ENCODE results near the gene MRPL44.
"Not testable (repeated sequence)": the region's sequence is repeated elsewhere in the genome, so short reads cannot be mapped to it uniquely, and the experiment has no call there.

Gene MRPL44

GRCh38 chr2:223937535-223937934 lies 19.7 kb upstream of the MRPL44 start:
- TF ChIP-seq, protein P1, sequence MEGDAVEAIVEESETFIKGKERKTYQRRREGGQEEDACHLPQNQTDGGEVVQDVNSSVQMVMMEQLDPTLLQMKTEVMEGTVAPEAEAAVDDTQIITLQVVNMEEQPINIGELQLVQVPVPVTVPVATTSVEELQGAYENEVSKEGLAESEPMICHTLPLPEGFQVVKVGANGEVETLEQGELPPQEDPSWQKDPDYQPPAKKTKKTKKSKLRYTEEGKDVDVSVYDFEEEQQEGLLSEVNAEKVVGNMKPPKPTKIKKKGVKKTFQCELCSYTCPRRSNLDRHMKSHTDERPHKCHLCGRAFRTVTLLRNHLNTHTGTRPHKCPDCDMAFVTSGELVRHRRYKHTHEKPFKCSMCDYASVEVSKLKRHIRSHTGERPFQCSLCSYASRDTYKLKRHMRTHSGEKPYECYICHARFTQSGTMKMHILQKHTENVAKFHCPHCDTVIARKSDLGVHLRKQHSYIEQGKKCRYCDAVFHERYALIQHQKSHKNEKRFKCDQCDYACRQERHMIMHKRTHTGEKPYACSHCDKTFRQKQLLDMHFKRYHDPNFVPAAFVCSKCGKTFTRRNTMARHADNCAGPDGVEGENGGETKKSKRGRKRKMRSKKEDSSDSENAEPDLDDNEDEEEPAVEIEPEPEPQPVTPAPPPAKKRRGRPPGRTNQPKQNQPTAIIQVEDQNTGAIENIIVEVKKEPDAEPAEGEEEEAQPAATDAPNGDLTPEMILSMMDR (IDR thresholded peaks at IDR 0.05): no peak
- TF ChIP-seq ZFX (IDR thresholded peaks at IDR 0.05; ENCODE audit: borderline replicate concordance): no peak
- H3K27ac ChIP-seq: no peak overlapping the region

DNA sequence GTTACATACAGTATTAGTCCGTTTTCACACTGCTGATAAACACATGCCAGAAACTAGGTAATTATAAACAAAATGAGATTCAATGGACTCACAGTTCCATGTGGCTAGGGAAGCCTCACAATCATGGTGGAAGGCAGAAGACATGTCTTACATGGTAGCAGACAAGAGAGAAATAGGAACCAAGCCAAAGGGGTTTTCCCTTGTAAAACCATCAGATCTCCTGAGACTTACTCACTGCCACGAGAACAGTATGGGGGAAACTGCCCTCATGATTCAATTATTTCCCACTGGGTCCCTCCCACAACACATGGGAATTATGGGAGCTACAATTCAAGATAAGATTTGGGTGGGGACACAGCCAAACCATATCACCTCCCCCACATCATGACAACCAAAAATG lies 17.8 kb upstream of the MRPL44 start:
- H3K27ac ChIP-seq: not testable (repeated sequence)

DNA sequence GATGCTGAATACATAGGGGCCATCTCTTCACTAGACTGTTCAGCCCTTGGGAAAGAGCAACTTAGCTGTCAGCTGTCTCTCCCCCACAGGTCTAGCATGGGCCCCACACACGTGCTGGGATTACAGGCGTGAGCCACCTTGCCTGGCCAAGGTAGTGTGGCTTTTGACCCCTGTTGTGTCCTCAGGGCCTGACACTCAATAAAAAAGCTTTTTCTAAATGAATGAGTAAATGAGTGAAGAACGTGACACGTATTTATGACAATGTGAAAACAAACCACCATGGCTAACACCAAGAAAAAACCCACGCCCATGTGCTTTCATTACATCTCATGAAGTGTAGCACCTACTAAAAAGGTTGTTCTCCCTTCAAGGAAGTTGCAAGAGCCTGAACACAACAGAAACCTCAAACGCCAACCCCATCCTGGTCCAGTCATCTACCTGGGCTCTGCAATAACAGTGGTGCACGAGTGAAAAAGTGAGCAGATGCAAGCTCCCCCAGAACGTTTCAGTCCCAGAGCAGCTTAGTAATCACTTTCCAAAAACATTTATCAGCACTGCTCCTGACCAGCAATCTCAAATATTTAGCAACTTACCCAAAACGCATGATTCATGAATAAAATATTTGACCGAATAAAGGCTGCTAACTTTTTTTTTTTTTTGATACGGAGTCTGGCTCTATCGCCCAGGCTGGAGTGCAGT lies 15.5 kb upstream of the MRPL44 start:
- TF ChIP-seq, protein P1 (IDR thresholded peaks at IDR 0.05): no peak
- TF ChIP-seq ZFX (IDR thresholded peaks at IDR 0.05; ENCODE audit: borderline replicate concordance): no peak
- H3K27ac ChIP-seq: no peak overlapping the region

DNA sequence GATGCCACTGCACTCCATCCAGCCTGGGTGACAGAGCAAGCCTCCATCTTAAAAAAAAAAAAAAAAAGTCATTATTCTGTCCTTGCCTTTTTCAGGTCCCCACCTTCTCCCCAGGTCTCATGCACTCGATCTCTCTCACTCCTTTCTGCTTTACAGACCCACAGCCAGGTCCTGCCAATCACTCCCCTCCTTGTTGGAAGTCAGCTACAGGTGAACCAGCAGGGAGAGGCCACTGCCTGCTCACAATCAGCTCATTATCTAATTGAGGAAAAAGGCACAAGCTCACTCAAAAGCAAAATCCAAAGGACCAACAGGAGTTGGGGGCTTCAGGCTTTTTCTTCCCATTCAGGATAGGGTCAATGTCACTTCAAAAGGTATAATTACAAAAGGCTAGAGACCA lies 14.1 kb upstream of the MRPL44 start:
- no peak overlapping the region for H3K27ac ChIP-seq

DNA sequence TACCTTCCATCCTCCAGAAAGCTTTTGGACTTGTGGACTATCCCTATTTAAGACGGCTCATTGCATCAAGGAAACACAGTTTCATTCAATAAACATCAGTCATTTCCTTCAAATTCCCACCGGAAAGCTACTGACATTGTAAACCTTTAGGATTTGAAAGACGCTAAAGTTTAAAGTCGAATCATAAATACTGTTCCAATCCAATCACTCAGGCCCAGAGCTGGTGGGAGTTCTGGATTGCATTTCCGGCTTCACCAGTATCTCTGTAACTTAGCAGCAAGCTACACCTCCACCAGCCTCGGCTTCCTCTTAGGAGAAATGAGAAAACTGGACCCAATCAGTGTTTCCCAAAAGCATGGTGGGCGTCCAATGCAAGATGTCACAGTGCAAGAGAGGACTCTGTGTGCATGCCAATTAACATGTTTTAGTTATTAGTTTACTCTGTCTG lies 13.7 kb upstream of the MRPL44 start:
- TF ChIP-seq, protein P1 (IDR thresholded peaks at IDR 0.05): no peak
- no peak for TF ChIP-seq ZFX (IDR thresholded peaks at IDR 0.05; ENCODE audit: borderline replicate concordance)

More for the DNA sequence above, 14.1 kb upstream of the MRPL44 start:
- TF ChIP-seq ZFX (IDR thresholded peaks at IDR 0.05; ENCODE audit: borderline replicate concordance): no peak
- TF ChIP-seq, protein P1 (IDR thresholded peaks at IDR 0.05): no peak

DNA sequence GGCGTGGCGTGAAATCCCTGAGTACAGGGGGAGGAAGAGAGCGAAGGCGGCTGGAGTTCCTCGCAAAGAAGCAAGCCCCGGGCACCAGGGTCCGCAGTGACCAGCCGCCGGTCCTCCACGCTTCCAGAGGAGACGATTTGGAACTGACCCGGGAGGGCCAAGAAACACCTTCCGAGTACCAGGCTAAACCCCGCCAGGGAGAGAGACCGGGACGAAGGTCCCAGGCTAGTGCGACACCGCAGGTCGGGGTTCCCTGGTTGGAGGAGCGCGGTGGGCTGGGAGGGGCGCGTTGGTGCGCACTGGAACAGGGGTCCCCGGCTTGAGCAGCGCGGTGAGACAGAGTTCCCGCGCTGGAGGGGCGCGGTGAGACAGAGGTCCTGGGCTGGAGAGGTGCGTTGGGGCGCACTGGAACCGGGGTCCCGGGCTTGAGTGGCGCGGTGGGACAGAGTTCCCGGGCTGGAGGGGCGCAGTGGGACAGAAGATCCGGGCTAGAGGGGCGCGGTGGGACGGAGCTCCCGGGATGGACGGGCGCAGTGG lies 13.0 kb upstream of the MRPL44 start:
- no peak for TF ChIP-seq ZFX (IDR thresholded peaks at IDR 0.05; ENCODE audit: borderline replicate concordance)
- TF ChIP-seq, protein P1 (IDR thresholded peaks at IDR 0.05): no peak
- peak overlapping the region; percentile 59; the same call in 1 of the 2 replicates for H3K27ac ChIP-seq

More for the DNA sequence above, 13.7 kb upstream of the MRPL44 start:
- no peak overlapping the region for H3K27ac ChIP-seq

DNA sequence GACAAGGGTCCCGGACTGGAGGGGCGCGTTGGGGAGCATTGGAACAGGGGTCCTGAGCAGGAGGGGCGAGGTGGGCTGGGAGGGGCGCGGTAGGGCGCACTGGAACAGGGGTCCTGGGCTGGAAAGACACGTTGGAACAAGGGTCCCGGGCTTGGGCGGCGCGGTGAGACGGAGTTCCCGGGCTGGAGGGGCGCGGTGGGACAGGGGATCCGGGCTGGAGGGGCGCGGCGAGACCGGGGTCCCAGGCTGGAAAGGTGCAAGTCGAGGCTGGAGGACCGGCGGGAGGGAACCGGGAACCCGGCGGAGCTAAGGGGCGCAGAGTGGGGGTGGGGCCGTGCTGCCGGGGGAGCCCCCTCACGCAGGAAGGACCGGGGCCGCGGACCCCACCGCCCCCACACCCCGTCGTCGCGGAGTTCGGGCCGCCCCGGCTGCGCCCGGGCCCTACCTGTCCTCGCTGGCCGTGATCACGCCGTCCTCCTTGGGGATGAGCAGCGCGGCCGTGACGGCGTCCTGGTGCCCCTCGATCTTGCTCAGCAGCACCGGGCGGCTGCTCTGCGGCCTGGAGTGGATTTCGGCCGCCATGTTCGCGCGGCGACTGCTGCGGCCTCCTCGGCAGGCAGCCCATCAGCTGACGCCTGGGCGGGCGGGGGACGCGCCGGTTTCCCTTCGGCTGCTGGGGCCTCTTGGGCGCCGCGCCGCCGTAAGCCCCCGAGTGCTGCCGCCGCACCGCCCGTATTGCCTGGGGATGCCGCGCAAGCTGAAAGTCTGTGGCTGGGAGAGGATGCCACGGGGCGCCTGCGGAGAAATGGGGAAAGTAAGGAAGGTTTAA lies 12.3 kb upstream of the MRPL44 start, which contains the start of gene WDFY1:
Gene WDFY1, minus strand, starts transcription at position 633 of the 829 bp plus-strand sequence. Its CDS starts 51 bp downstream, at position 582.
- peak within 1 kb of the TSS; percentile 59 for H3K27ac ChIP-seq
- TF ChIP-seq, protein P1 (IDR thresholded peaks at IDR 0.05): no peak
- no peak for TF ChIP-seq ZFX (IDR thresholded peaks at IDR 0.05; ENCODE audit: borderline replicate concordance)
